GM12878 (cell line): ENCODE data around the gene ZBTB5. TPM values are rescaled to one million over a fixed set of nuclear protein-coding genes. Genes with fewer than 3 reads are reported as not detected.
A peak's percentile ranks its signal among the peaks of the same experiment; 100 is the strongest.

ENCODE experiments used
- ATAC-seq: fragments of 200-7000 bp; cut with Tn5 transposase; 3 replicates; pipeline ENCODE4 v1.9.1; 2020; ENCODE audit warnings: mild to moderate bottlenecking, moderate library complexity
- BruUV-seq: library from RNA; stranded (reverse); fragments of 400-500 nt; replicated peaks from 2 replicates; lab custom pipeline; 2021; lab: Mats Ljungman, UMichigan
- CTCF ChIA-PET: fragments of 300-600 bp; sonication (Branson Sonifier 250); formaldehyde crosslinking; extraction: SDS; loops from one replicate; lab custom pipeline; 2021; ENCODE audit warnings: inconsistent platforms; lab: Yijun Ruan, JAX
- POLR2A ChIA-PET: fragments of 350-600 bp; formaldehyde crosslinking; extraction: SDS; loops from one replicate; lab custom pipeline; 2021; ENCODE audit warnings: inconsistent platforms; lab: Charles Lee
- RAD21 ChIA-PET: fragments of 300-600 bp; sonication (Branson Sonifier 250); formaldehyde crosslinking; loops from one replicate; lab custom pipeline; 2023; ENCODE audit warnings: antibody characterized with exemption; ENCODE audit not compliant: unreplicated experiment; lab: Charles Lee
- SMC1A ChIA-PET: fragments of 300-600 bp; sonication (Branson Sonifier 250); formaldehyde crosslinking; loops from one replicate; lab custom pipeline; 2023; ENCODE audit not compliant: unreplicated experiment, uncharacterized antibody; lab: Charles Lee
- DNase-seq: peaks from one replicate; pipeline ENCODE4 v3.0.0-alpha.2; 2011; ENCODE audit warnings: low read depth, low spot score
- FAIRE-seq: peaks from 3 replicates; lab custom pipeline; 2011; peaks lifted over from hg19 to GRCh38; lab: Jason Lieb, UNC
- H2AFZ ChIP-seq: 2 replicates; pipeline ENCODE4 v1.6.0; 2011; ENCODE audit warnings: low read depth, low read length, control low read depth; ENCODE audit not compliant: control insufficient read depth
- H3K27ac ChIP-seq: 2 replicates; pipeline ENCODE4 v1.5.1; 2011; ENCODE audit warnings: control low read depth; ENCODE audit not compliant: control insufficient read depth, insufficient read depth
- H3K27me3 ChIP-seq, 2 experiments: replicated peaks in 1 of 2; 2 replicates each; pipeline versions ENCODE4 v1.6.0 to v1.6.1; 2011; ENCODE audit warnings: low read length in 1 of 2; ENCODE audit not compliant: control insufficient read depth in 2 of 2, insufficient read depth in 2 of 2
- H3K36me3 ChIP-seq, 2 experiments: 2 replicates each; pipeline ENCODE4 v1.5.1; 2011; ENCODE audit warnings: low read length in 1 of 2; ENCODE audit not compliant: control insufficient read depth in 2 of 2, insufficient read depth in 2 of 2
- H3K4me1 ChIP-seq: 2 replicates; pipeline ENCODE4 v1.6.1; 2011; ENCODE audit warnings: mild to moderate bottlenecking, low read length, moderate library complexity, mixed read lengths; ENCODE audit not compliant: control insufficient read depth, insufficient read depth
- H3K4me2 ChIP-seq: 2 replicates; pipeline ENCODE4 v1.6.0; 2011; ENCODE audit warnings: control low read depth; ENCODE audit not compliant: control insufficient read depth, insufficient read depth
- H3K4me3 ChIP-seq: fragments of 200-600 bp; sonication (generic); 2 replicates; pipeline ENCODE4 v1.5.1; 2016
- H3K79me2 ChIP-seq: 2 replicates; pipeline ENCODE4 v1.6.0; 2011; ENCODE audit warnings: low read length; ENCODE audit not compliant: control insufficient read depth, insufficient read depth
- H3K9ac ChIP-seq: 2 replicates; pipeline ENCODE4 v1.8.0; 2011; ENCODE audit warnings: low read length, control low read depth, mixed read lengths; ENCODE audit not compliant: control insufficient read depth, insufficient read depth
- H3K9me3 ChIP-seq: replicated peaks from 3 replicates; pipeline ENCODE4 v1.5.1; 2011; ENCODE audit warnings: mild to moderate bottlenecking, low read length; ENCODE audit not compliant: control insufficient read depth, insufficient read depth
- H4K20me1 ChIP-seq: 2 replicates; pipeline ENCODE4 v1.6.0; 2011; ENCODE audit not compliant: control insufficient read depth, insufficient read depth
- HDGF ChIP-seq: fragments of 450-650 bp; IDR thresholded peaks from 2 replicates; pipeline ENCODE4 v1.6.1; 2016; ENCODE audit warnings: antibody characterized with exemption
- POLR2A ChIP-seq: IDR thresholded peaks from 2 replicates; pipeline ENCODE4 v1.6.1; 2011; ENCODE audit warnings: low read depth, mild to moderate bottlenecking, low read length
- RELB ChIP-seq: fragments of 450-650 bp; IDR thresholded peaks from 2 replicates; pipeline ENCODE4 v1.6.1; 2017; ENCODE audit warnings: low read depth, mild to moderate bottlenecking, moderate library complexity
- SMARCA5 ChIP-seq: fragments of 450-650 bp; IDR thresholded peaks from 2 replicates; pipeline ENCODE4 v1.6.1; 2017; ENCODE audit warnings: mild to moderate bottlenecking
- WGBS: methylation state at CpG from one replicate; pipeline ENCODE4 v1.1.6; 2016; ENCODE audit warnings: low lambda C conversion rate; ENCODE audit not compliant: insufficient replicate concordance, insufficient coverage; ENCODE audit errors: missing lambda C conversion rate; 5-methylcytosine and 5-hydroxymethylcytosine counted together
- in situ Hi-C: fragments of 300-500 bp; cut with MboI; formaldehyde crosslinking; loops from 9 replicates; pipeline ENCODE4 v1.14.3; 2018; ENCODE audit warnings: mixed read lengths
- intact Hi-C: fragments of 100-400 bp; cut with micrococcal nuclease; formaldehyde crosslinking; loops from one replicate; pipeline ENCODE4 v1.14.2; 2022; ENCODE audit not compliant: unreplicated experiment
- polyA plus RNA-seq, 11 experiments: library from polyadenylated mRNA; depleted of rRNA in 4 of 11; unstranded in 6 of 11; stranded (reverse) in 5 of 11; fragments of >200 nt; fragmentation: Nextera tagmentation in 4 of 11; fragmentation: Illumina TruSeq in 1 of 11; extraction: Ambion mirVana in 4 of 11; extraction: Trizol in 1 of 11; gene quantifications; 1 replicate in 1 of 11; 2 replicates in 10 of 11; pipeline versions ENCODE4 v1.2.1 to v1.2.3, GENCODE V29; 2011 to 2016; ENCODE audit warnings: inconsistent platforms in 2 of 11, missing spikeins in 2 of 11, low read depth in 1 of 11
- total RNA-seq, 4 experiments: library from RNA; depleted of rRNA in 3 of 4; stranded (reverse); fragments of >200 nt in 3 of 4; fragmentation: Illumina TruSeq in 1 of 4; extraction: Trizol in 1 of 4; gene quantifications; 2 replicates each; pipeline versions ENCODE4 v1.2.1 to v1.2.3, GENCODE V29; 2013 to 2021

Gene ZBTB5
- total and polyA plus RNA-seq, 10 of the 15 experiments (the other 5 are each of a cell fraction or from before 2014, with no cell fraction given) = 1.4 to 32.5 (median 12.1) TPM

- no peak for DNase-seq
Observed at GRCh38 chr9:37486256-37486615, 21.0 kb upstream of the ZBTB5 start.

More at GRCh38 chr9:37486256-37486615, 21.0 kb upstream of the ZBTB5 start:
- 0% methylated on average over 7 of the region's 7 CpGs for WGBS
- peak overlapping the region; percentile 99 for H3K4me2 ChIP-seq
- CTCF ChIA-PET = interaction anchor here (1.0 to 3.0 kb wide), 4 partner anchors 14 to 107 kb away, joined by 3 to 13 read pairs (median 5); partner anchors contain the start of gene TOMM5
- BruUV-seq = no TSS peak
- RAD21 ChIA-PET = interaction anchor here (1.1 to 3.7 kb wide), 10 partner anchors 9 to 427 kb away, joined by 3 to 18 read pairs (median 5); partner anchors contain the start of genes FBXO10, TOMM5 and ZBTB5
- no peaks in the 10 kb centered on the region for H4K20me1 ChIP-seq
- H3K36me3 ChIP-seq = peaks cover 0 to 9% of the 10 kb centered on the region in 2 experiments; a peak in 1 of 4 replicates
- in situ Hi-C loops = loop anchor here (5.0 to 25.0 kb wide), 2 partner anchors 421 to 526 kb away; no protein-coding TSS in a partner anchor
- 0 out of 4 replicates have a peak, but pooled peaks cover 0 to 2% of the 10 kb centered on the region in 2 experiments for H3K27me3 ChIP-seq
- FAIRE-seq = no peak
- intact Hi-C loops = loop anchor here (2.0 to 10.0 kb wide), 3 partner anchors 91 to 299 kb away; partner anchors contain the start of genes EXOSC3, FBXO10 and TOMM5
- H3K4me3 ChIP-seq = peak overlapping the region; percentile 100
- SMC1A ChIA-PET = interaction anchor here (1.1 to 4.9 kb wide), 10 partner anchors 10 to 106 kb away, joined by 4 to 21 read pairs (median 6); partner anchors contain the start of genes FBXO10 and TOMM5
- no peaks in the 10 kb centered on the region for H3K9me3 ChIP-seq
- H3K79me2 ChIP-seq = peaks cover 31% of the 10 kb centered on the region
- peak overlapping the region; percentile 94 for H2AFZ ChIP-seq
- TF ChIP-seq RELB (no peak), POLR2A (no peak), HDGF (peak; percentile 56; the same call in 1 of the 2 replicates), SMARCA5 (0 out of 2 replicates have a peak, but pooled peaks have one; percentile 3)
- TF ChIP-seq, all 136 proteins: peak for 2
- peak overlapping the region; percentile 92 for H3K9ac ChIP-seq
- POLR2A ChIA-PET = interaction anchor here (0.6 to 4.0 kb wide), 13 partner anchors 10 to 348 kb away, joined by 3 to 28 read pairs (median 4); partner anchors contain the start of genes FBXO10, TOMM5 and ZBTB5
- peak overlapping the region; percentile 71 for H3K27ac ChIP-seq
- no peak for ATAC-seq
- H3K4me1 ChIP-seq = peaks cover 14% of the 10 kb centered on the region
